HepG2 (cell line): ENCODE results near the gene RPL38. TPM values are rescaled to one million over a fixed set of nuclear protein-coding genes. Genes with fewer than 3 reads are reported as not detected.

Experiments
- AKAP8 ChIP-seq: sonication (generic); formaldehyde crosslinking; IDR thresholded peaks from 2 replicates; pipeline ENCODE4 v1.5.1; 2020; ENCODE audit warnings: mild to moderate bottlenecking, missing genetic modification reagents
- ATF1 ChIP-seq: IDR thresholded peaks from 2 replicates; pipeline ENCODE4 v1.6.1; 2016; ENCODE audit warnings: mild to moderate bottlenecking, control low read depth
- CBX5 ChIP-seq: sonication (generic); formaldehyde crosslinking; IDR thresholded peaks from 2 replicates; pipeline ENCODE4 v1.4.0; 2020; ENCODE audit warnings: missing genetic modification reagents, borderline replicate concordance
- FIP1L1 ChIP-seq: fragments of 200-400 bp; formaldehyde crosslinking; IDR thresholded peaks from 2 replicates; pipeline ENCODE4 v1.6.1; 2018; ENCODE audit warnings: low read depth, mild to moderate bottlenecking, low read length, moderate library complexity, borderline replicate concordance; ENCODE audit not compliant: insufficient read depth
- JDP2 ChIP-seq: sonication (generic); formaldehyde crosslinking; IDR thresholded peaks from 2 replicates; pipeline ENCODE4 v1.8.1; 2022; ENCODE audit warnings: missing genetic modification reagents, borderline replicate concordance
- MAZ ChIP-seq, 2 experiments: sonication (generic) in 1 of 2; formaldehyde crosslinking in 1 of 2; IDR thresholded peaks; 2 replicates each; pipeline versions ENCODE4 v1.5.0 to v1.6.1; 2012 to 2020; ENCODE audit warnings: low read depth in 2 of 2, mild to moderate bottlenecking in 2 of 2, borderline replicate concordance in 1 of 2, improper control_type of control experiment in 1 of 2, low read length in 1 of 2, missing genetic modification reagents in 1 of 2, moderate library complexity in 1 of 2
- NR2F6 ChIP-seq, 2 experiments: IDR thresholded peaks; 2 replicates each; pipeline ENCODE4 v1.6.1; 2016; ENCODE audit warnings: antibody characterized with exemption in 1 of 2, mild to moderate bottlenecking in 1 of 2
- POLR2A ChIP-seq, 2 experiments: IDR thresholded peaks; 2 replicates each; pipeline ENCODE4 v1.6.1; 2011; ENCODE audit warnings: low read depth in 2 of 2, low read length in 2 of 2, mild to moderate bottlenecking in 1 of 2, moderate library complexity in 1 of 2; ENCODE audit not compliant: insufficient read depth in 1 of 2
- SIX4 ChIP-seq: sonication (generic); formaldehyde crosslinking; IDR thresholded peaks from 2 replicates; pipeline ENCODE4 v1.4.0; 2020; ENCODE audit warnings: missing genetic modification reagents
- TBX2 ChIP-seq: sonication (generic); formaldehyde crosslinking; IDR thresholded peaks from 2 replicates; pipeline ENCODE4 v1.5.0; 2020; ENCODE audit warnings: missing genetic modification reagents, mild to moderate bottlenecking, borderline replicate concordance
- TRIM22 ChIP-seq: fragments of 450-650 bp; IDR thresholded peaks from 2 replicates; pipeline ENCODE4 v1.6.1; 2017
- XRCC5 ChIP-seq: fragments of 200-400 bp; formaldehyde crosslinking; optimal IDR thresholded peaks from 2 replicates; pipeline ENCODE3; 2017; ENCODE audit warnings: mild to moderate bottlenecking, low read length
- ZNF101 ChIP-seq: sonication (generic); formaldehyde crosslinking; IDR thresholded peaks from 2 replicates; pipeline ENCODE4 v1.4.0; 2020; ENCODE audit warnings: mild to moderate bottlenecking, low read depth, missing genetic modification reagents, borderline replicate concordance
- ZNF501 ChIP-seq: sonication (generic); formaldehyde crosslinking; IDR thresholded peaks from 2 replicates; pipeline ENCODE4 v1.5.1; 2020; ENCODE audit warnings: mild to moderate bottlenecking, moderate library complexity, missing genetic modification reagents
- ZNF598 ChIP-seq: sonication (generic); formaldehyde crosslinking; IDR thresholded peaks from 2 replicates; pipeline ENCODE4 v1.5.1; 2020; ENCODE audit warnings: mild to moderate bottlenecking, missing genetic modification reagents, borderline replicate concordance
- ZNF639 ChIP-seq: conservative IDR thresholded peaks from 2 replicates; pipeline ENCODE4 v1.6.1; 2018; ENCODE audit warnings: missing genetic modification reagents
- ZNF678 ChIP-seq: sonication (generic); formaldehyde crosslinking; IDR thresholded peaks from 2 replicates; pipeline ENCODE4 v1.4.0; 2020; ENCODE audit warnings: mild to moderate bottlenecking, missing genetic modification reagents
- ZNF777 ChIP-seq: sonication (generic); formaldehyde crosslinking; IDR thresholded peaks from 2 replicates; pipeline ENCODE4 v1.4.0; 2020; ENCODE audit warnings: missing genetic modification reagents
- ZNF841 ChIP-seq: sonication (generic); formaldehyde crosslinking; IDR thresholded peaks from 2 replicates; pipeline ENCODE4 v1.8.1; 2023; ENCODE audit warnings: missing genetic modification reagents, borderline replicate concordance
- ZSCAN20 ChIP-seq: sonication (generic); formaldehyde crosslinking; IDR thresholded peaks from 2 replicates; pipeline ENCODE4 v1.4.0; 2020; ENCODE audit warnings: missing genetic modification reagents, mild to moderate bottlenecking, borderline replicate concordance
- polyA plus RNA-seq, 8 experiments: library from polyadenylated mRNA; depleted of rRNA in 3 of 8; stranded (reverse) in 7 of 8; unstranded in 1 of 8; fragments of >200 nt; fragmentation: Illumina TruSeq in 4 of 8; extraction: Trizol in 4 of 8; gene quantifications; 2 replicates each; pipeline versions ENCODE4 v1.2.1 to v1.2.3, GENCODE V29; 2011 to 2016; ENCODE audit warnings: low read depth in 4 of 8, missing spikeins in 1 of 8, mixed read lengths in 1 of 8; ENCODE audit not compliant: insufficient read depth in 1 of 8
- total RNA-seq, 5 experiments: library from RNA; depleted of rRNA; stranded (reverse); fragments of >200 nt; fragmentation: Illumina TruSeq; extraction: Trizol; gene quantifications; 2 replicates each; pipeline ENCODE4 v1.2.3, GENCODE V29; 2016; ENCODE audit warnings: low read depth in 1 of 5
- TF ChIP-seq, protein P1 (sequence below): sonication (generic); formaldehyde crosslinking; IDR thresholded peaks from 2 replicates; pipeline ENCODE4 v1.5.1; 2020; ENCODE audit warnings: mild to moderate bottlenecking, missing genetic modification reagents, moderate library complexity
- TF ChIP-seq, protein P2 (sequence below): sonication (generic); formaldehyde crosslinking; IDR thresholded peaks from 2 replicates; pipeline ENCODE4 v1.8.1; 2023; ENCODE audit warnings: mild to moderate bottlenecking, moderate library complexity, missing genetic modification reagents

The RPL38 gene
- total and polyA plus RNA-seq, 2 of the 13 experiments (the other 11 are each of a cell fraction or from before 2014, with no cell fraction given) = 2,370 to 2,372 TPM

GRCh38 chr17:74212209-74212912, 8.9 kb downstream of the RPL38 start (continued):
- no peak for TF ChIP-seq TRIM22
- TF ChIP-seq ZNF598 (CRISPR knock-in tag) = no peak
- TF ChIP-seq, protein P1, sequence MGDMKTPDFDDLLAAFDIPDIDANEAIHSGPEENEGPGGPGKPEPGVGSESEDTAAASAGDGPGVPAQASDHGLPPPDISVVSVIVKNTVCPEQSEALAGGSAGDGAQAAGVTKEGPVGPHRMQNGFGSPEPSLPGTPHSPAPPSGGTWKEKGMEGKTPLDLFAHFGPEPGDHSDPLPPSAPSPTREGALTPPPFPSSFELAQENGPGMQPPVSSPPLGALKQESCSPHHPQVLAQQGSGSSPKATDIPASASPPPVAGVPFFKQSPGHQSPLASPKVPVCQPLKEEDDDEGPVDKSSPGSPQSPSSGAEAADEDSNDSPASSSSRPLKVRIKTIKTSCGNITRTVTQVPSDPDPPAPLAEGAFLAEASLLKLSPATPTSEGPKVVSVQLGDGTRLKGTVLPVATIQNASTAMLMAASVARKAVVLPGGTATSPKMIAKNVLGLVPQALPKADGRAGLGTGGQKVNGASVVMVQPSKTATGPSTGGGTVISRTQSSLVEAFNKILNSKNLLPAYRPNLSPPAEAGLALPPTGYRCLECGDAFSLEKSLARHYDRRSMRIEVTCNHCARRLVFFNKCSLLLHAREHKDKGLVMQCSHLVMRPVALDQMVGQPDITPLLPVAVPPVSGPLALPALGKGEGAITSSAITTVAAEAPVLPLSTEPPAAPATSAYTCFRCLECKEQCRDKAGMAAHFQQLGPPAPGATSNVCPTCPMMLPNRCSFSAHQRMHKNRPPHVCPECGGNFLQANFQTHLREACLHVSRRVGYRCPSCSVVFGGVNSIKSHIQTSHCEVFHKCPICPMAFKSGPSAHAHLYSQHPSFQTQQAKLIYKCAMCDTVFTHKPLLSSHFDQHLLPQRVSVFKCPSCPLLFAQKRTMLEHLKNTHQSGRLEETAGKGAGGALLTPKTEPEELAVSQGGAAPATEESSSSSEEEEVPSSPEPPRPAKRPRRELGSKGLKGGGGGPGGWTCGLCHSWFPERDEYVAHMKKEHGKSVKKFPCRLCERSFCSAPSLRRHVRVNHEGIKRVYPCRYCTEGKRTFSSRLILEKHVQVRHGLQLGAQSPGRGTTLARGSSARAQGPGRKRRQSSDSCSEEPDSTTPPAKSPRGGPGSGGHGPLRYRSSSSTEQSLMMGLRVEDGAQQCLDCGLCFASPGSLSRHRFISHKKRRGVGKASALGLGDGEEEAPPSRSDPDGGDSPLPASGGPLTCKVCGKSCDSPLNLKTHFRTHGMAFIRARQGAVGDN (CRISPR knock-in tag) = no peak
- TF ChIP-seq AKAP8 = 0 out of 2 replicates have a peak, but pooled peaks have one; percentile 14
- TF ChIP-seq ZSCAN20 (CRISPR knock-in tag) = no peak
- no peak for TF ChIP-seq ZNF639 (CRISPR knock-in tag)
- TF ChIP-seq MAZ (IDR thresholded peaks at IDR 0.05; ENCODE audit: borderline replicate concordance, low read depth, low read length) = peak; percentile 9; the same call in 1 of the 2 replicates
- no peak for TF ChIP-seq MAZ (CRISPR knock-in tag; IDR thresholded peaks at IDR 0.05; ENCODE audit: low read depth)
- no peak for TF ChIP-seq ZNF777 (CRISPR knock-in tag)
- no peak for TF ChIP-seq FIP1L1
- TF ChIP-seq ZNF841 (CRISPR knock-in tag) = no peak
- no peak for TF ChIP-seq ZNF101
- TF ChIP-seq TBX2 = no peak
- no peak for TF ChIP-seq ATF1 (CRISPR knock-in tag)
- no peak for TF ChIP-seq ZNF678 (CRISPR knock-in tag)
- TF ChIP-seq SIX4 (CRISPR knock-in tag) = no peak
- TF ChIP-seq, protein P2, sequence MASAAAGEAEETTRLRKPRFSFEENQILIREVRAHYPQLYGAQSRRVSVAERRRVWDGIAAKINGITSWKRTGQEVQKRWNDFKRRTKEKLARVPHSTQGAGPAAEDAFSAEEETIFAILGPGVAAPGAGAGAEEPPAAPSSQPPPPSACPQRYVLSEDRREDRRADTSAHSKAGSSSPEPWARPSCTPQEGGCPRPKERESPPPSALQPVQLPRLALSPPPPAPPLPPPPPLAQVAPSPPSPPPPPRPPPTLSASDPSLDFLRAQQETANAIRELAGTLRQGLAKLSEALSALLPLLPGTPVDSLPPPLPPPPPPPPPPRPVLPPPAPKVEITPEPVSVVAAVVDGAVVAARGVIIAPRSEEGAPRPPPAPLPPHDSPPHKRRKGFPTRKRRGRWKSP = no peak
- no peak for TF ChIP-seq NR2F6 (IDR thresholded peaks at IDR 0.05)
- TF ChIP-seq NR2F6 (CRISPR knock-in tag; IDR thresholded peaks at IDR 0.05) = no peak
- no peak for TF ChIP-seq CBX5
- TF ChIP-seq XRCC5 = peak; percentile 18
- no peak for TF ChIP-seq POLR2A (IDR thresholded peaks at IDR 0.05; ENCODE audit: insufficient read depth in 1 of 2, low read depth in 2 of 2, low read length in 2 of 2)
- no peak for TF ChIP-seq JDP2 (CRISPR knock-in tag)
- TF ChIP-seq ZNF501 (CRISPR knock-in tag) = no peak
